GM12801 (cell line): ENCODE results near the gene TRMU.

Source experiments
- TF ChIP-seq, protein P1 (sequence below): IDR thresholded peaks from one replicate; pipeline ENCODE4 v1.5.1; 2011; ENCODE audit warnings: control low read depth; ENCODE audit not compliant: insufficient read length; ENCODE audit errors: extremely low read depth

TRMU gene

DNA sequence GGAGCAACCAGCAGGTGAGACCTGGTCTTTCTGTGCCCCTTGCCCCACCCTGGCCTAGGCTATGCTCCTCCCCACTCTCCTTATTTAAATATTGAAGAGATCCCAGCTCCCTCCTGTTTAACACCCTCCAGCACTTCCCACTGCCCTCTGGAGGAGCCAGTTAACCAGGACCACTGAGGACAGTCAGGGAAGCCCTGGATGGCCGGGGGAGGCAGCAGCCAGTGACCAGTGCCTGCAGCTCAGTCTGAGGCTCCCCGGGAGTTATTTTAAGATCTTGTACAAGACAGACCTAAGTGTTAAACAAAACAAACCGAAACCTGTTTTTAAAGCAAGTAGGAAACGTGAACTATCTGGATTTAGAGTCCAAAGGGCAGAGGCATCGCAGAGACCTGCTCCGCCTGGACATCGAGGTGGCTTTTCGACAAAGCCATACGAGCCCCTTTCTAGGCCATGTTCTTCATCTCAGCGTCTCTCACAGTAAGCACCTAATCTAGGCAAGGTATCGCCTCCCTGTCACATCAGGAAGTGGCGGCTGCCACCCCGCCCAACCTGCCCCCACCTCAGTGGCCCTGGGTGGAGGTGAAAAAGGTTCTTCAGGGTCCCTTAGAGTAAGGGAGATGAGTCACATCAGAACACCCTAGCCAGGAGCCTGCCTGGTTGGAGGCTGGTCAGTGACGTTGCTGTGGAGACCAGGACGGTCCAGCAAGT, 35.2 kb downstream of the TRMU start:
- TF ChIP-seq, protein P1, sequence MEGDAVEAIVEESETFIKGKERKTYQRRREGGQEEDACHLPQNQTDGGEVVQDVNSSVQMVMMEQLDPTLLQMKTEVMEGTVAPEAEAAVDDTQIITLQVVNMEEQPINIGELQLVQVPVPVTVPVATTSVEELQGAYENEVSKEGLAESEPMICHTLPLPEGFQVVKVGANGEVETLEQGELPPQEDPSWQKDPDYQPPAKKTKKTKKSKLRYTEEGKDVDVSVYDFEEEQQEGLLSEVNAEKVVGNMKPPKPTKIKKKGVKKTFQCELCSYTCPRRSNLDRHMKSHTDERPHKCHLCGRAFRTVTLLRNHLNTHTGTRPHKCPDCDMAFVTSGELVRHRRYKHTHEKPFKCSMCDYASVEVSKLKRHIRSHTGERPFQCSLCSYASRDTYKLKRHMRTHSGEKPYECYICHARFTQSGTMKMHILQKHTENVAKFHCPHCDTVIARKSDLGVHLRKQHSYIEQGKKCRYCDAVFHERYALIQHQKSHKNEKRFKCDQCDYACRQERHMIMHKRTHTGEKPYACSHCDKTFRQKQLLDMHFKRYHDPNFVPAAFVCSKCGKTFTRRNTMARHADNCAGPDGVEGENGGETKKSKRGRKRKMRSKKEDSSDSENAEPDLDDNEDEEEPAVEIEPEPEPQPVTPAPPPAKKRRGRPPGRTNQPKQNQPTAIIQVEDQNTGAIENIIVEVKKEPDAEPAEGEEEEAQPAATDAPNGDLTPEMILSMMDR, result no peak

DNA sequence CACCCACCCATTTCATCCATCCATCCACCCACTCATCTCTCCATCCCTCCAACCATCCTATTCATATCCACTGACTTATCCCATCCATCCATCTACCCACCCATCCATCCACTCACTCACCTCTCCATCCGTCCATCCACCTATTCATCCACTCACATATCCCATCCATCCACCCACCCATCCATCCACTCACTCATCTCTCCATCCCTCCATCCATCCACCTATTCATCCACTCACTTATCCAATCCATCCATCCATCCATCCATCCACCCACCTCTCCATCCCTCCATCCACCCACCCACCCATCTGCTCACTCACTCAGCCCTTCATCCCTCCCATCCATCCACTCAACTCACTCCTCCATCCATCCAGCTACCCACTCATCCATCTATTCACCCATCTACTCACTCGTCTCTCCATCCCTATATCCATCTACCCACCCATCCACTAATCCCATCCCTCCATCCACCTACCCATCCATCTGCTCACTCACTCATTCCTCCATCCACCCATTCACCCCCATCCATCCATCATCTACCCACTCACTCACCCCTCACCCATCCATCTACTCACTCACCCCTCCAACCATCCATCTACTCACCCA, 36.2 kb downstream of the TRMU start:
- TF ChIP-seq, protein P1, result no peak

DNA sequence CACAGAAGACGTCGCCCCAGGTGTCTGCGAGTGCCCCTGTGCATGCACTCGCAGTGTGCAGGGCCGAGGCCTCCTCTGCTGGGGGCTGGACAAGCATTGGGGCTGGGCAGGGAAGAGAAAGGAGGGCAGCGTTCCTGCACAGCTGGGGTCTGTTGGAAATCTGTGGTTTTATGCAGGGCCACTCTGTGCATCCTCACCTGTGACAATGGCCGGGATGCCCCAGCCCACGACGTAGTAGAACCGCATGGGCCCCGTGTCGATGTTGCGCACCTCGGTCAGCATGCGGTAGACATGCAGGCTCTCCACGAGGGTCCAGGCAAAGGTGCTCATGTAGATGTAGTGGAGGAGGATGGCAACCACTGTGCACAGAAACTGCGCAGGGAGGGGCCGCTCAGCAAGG, 37.2 kb downstream of the TRMU start:
- TF ChIP-seq, protein P1, result no peak

DNA sequence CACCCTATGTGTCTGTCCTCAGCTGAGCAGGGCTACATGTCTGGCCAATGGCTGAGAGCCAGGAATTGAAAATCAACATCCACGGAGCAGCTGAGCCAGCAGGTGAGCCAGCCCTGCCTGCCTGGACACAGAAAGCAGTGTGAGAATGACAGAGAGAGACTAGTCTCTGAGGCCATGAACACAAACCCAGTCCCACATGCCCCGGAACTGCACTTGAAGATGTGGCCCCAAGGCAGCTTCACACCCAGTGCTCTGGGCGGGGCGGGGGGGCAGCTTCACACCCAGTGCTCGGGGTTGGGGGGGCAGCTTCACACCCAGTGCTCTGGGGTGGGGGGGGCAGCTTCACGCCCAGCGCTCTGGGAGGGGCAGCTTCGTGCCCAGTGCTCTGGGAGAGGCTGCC, 37.6 kb downstream of the TRMU start:
- TF ChIP-seq, protein P1, result no peak

DNA sequence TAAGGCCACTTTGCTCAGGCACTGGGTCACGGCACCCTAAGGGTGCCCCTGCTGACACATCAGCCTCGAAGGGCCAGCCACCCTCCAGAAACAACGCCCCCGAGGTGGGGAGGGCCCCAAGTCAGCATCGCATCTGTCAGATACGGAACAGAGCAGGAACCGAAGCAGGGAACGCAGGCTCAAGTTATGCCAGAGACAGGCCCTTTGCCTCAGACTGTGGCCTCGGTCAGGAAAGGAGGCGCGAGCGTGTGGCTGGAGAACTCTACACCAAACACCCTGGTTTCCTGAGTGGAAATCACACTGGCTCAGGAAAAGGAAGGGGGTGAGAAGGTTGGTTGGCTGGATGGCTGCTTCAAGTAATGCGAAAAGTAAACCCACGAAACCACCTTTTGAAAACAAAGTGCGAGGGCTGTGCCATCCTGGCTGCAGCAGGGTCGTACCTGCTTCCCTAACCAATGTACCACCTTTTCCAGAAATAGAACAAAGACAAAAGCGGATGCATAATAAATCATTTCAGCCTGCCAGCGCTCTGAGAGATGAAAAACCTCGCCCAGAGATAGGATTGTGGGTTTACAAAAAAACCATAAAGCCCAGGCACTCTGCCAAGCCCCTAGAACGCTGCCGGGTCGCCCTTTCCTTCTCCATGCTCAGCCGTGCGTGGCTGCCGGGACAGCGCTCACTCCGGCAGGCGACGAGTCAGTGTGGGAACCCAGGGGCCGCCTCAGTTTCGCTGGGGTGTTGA, 38.6 kb downstream of the TRMU start:
- TF ChIP-seq, protein P1, result no peak

DNA sequence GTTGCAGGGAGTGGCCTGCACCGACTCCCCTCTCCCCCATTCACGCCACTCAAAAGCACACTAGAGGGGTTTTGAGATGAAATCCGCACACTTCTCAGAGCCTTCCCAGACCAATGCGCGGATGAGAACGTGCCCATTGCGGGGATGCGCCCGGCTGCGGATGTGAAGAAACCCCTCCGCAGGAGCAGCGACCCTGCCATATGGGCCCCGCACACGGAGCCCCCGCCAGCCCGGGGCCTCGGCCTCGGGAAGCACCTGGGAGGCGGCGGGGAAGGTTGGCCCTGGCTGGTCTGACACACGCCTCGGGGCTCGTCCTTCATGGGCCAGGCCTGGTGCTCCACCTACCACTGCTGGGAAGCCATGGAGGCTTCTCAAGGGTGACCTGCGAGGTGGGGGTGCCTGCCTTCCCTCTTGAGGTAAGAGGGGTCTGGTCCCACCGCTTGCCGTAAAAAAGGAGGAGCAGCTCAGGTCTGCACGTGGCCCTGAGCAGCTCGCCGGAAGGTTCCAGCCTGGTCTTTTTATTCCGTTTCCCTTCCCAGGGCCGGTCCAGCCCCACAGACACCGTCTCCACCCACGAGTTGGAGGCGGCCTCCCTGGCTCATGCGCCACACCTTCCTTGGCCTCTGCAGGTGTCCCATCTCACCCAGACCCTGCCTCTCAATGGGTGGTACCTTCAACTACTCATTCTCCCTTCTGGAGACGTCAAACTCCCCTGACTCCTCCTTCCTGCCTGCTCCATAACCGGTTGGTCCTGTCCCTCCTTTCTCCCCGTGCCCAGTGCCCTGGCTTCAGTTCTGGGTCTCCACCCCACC, 39.4 kb downstream of the TRMU start:
- TF ChIP-seq, protein P1, result no peak

DNA sequence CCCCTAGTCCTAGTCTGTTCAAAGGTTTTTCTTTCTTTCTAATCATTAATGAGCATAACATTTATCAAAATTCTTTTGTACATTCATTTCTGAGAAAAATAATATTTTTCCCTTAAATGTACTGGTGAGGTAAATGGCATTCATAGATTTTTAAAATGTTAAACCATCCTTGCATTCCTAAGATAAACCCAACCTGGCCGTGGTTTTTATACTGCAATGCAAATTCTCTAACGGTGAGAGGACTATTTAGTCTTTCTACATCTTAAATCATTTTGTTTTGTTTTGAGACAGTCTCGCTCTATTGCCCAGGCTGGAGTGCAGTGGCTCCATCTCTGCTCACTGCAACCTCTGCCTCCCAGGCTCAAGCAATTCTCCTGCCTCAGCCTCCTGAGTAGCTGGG, 40.6 kb downstream of the TRMU start:
- TF ChIP-seq, protein P1, result no peak
